ENCODE measurements around the gene ADGRG4. TPM values are rescaled to one million over a fixed set of nuclear protein-coding genes. Genes with fewer than 3 reads are reported as not detected.

The ADGRG4 gene
- total RNA-seq, 4 donors from 2014 or later = under 0.01 TPM; not detected in 3

DNA sequence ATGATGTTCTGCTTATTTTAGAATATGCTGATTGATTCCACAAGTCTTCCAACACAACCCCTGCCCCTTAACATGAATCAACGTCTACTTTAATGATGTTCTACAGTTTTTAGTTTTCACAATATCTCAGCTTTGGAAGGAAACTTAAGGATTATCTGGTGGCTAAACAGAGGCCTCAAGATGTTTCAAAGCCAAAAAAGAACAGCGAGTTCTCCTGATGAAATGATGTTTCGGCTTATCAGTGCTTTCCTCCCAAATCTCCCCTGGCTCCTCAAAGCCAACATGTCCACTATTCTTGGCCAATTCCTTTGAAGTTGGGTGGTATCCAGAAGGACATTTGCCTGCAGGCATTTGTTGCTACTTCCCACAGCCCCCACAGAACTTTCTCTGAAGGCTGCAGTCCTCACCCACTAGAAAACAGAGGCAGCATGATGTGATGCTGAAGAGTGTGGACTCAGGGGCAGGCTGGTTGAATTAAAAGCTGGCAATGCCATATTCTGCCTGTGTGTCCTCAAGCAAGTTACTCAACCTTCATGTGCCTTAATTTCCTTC lies 87.3 kb downstream of the ADGRG4 start:
- no peak for DNase-seq
- H3K9me3 ChIP-seq = no peaks in the 10 kb centered on the region
- no peaks in the 10 kb centered on the region for H3K27me3 ChIP-seq
- H3K4me3 ChIP-seq (replicated peaks in 1 of 3) = no peak overlapping the region
- 78 to 80% methylated on average over 3 of the region's 3 CpGs for WGBS, 2 donors
- H3K4me1 ChIP-seq = no peaks in the 10 kb centered on the region
- intact Hi-C loops (cut with DNase I) = no loop called here
- no peak for TF ChIP-seq POLR2A (IDR thresholded peaks at IDR 0.05)
- TF ChIP-seq, protein P1, sequence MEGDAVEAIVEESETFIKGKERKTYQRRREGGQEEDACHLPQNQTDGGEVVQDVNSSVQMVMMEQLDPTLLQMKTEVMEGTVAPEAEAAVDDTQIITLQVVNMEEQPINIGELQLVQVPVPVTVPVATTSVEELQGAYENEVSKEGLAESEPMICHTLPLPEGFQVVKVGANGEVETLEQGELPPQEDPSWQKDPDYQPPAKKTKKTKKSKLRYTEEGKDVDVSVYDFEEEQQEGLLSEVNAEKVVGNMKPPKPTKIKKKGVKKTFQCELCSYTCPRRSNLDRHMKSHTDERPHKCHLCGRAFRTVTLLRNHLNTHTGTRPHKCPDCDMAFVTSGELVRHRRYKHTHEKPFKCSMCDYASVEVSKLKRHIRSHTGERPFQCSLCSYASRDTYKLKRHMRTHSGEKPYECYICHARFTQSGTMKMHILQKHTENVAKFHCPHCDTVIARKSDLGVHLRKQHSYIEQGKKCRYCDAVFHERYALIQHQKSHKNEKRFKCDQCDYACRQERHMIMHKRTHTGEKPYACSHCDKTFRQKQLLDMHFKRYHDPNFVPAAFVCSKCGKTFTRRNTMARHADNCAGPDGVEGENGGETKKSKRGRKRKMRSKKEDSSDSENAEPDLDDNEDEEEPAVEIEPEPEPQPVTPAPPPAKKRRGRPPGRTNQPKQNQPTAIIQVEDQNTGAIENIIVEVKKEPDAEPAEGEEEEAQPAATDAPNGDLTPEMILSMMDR (IDR thresholded peaks at IDR 0.05) = no peak
- H3K36me3 ChIP-seq = no peaks in the 10 kb centered on the region
- no peak overlapping the region for H3K27ac ChIP-seq

DNA sequence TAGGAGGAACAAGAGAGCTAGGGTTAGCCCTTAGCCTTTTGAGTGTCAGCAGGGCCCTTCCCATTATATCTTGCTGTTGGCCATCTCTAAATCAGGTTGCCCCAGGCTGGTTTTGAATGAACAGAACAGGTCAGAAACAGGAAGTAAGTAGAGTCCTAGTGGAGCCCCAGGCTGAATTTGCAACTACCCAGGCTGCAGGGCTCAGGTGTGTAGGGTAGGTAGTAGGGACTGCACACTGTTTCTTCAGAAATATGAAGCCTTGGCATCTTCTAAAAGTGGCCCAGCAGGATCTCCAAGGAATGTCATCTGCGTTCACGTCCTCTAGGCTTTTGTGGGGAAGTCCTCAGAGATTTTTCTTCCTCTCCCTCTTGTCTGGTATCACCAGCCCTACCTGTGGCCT lies 90.2 kb downstream of the ADGRG4 start:
- Histone ChIP-seq H3K9me3 (no peaks in the 10 kb centered on the region), H3K4me3 (replicated peaks in 1 of 3) (no peak overlapping the region), H3K27me3 (no peaks in the 10 kb centered on the region), H3K27ac (no peak overlapping the region), H3K4me1 (no peaks in the 10 kb centered on the region), H3K36me3 (no peaks in the 10 kb centered on the region)
- DNase-seq = no peak
- intact Hi-C loops (cut with DNase I) = no loop called here
- no peak for TF ChIP-seq POLR2A (IDR thresholded peaks at IDR 0.05)
- TF ChIP-seq, protein P1 (IDR thresholded peaks at IDR 0.05) = no peak
- 90 to 92% methylated on average over 2 of the region's 2 CpGs for WGBS, 2 donors

DNA sequence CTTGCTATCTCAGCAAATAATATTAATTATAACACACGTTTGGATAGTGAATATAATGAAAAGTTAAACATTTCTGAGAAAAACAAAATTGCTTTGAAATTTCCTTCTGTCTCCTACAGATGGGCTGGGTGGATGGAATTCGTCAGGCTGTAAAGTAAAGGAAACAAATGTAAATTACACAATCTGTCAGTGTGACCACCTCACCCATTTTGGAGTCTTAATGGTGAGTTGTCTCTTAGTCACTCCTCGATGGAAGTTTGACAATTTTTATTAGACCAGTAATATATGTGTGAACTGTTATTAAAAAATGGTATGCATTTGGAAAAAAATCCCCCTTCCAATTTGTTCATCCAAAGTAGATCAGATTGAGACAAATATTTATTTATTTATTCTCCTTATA lies 94.5 kb downstream of the ADGRG4 start:
- WGBS, 2 donors = 69 to 78% methylated on average over 3 of the region's 3 CpGs
- Histone ChIP-seq H3K36me3 (no peaks in the 10 kb centered on the region), H3K27me3 (no peaks in the 10 kb centered on the region), H3K27ac (no peak overlapping the region), H3K9me3 (no peaks in the 10 kb centered on the region), H3K4me3 (replicated peaks in 1 of 3) (no peak overlapping the region), H3K4me1 (no peaks in the 10 kb centered on the region)
- no peak for DNase-seq
- TF ChIP-seq, protein P1 (IDR thresholded peaks at IDR 0.05) = no peak
- intact Hi-C loops (cut with DNase I) = no loop called here

DNA sequence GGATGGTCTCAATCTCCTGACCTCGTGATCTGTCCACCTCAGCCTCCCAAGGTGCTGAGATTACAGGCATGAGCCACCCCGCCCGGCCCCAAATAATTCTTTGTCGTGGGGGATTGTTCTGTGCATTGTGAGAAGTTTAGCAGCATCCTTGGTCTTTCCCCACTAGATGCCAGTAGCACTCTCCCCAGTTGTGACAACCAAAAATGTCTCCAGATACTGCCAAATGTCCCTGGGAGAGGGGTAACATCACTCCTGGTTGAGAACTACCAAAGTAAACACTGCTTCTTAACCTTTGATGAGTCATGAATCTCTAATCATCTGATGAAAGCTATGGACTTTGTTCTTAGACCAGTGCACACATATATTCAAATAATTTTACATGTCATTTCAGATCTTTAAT lies 96.2 kb downstream of the ADGRG4 start:
- WGBS, 2 donors = 67 to 85% methylated on average over 4 of the region's 4 CpGs
- no peak overlapping the region for H3K4me3 ChIP-seq (replicated peaks in 1 of 3)
- no peaks in the 10 kb centered on the region for H3K27me3 ChIP-seq
- no peak overlapping the region for H3K27ac ChIP-seq
- no peaks in the 10 kb centered on the region for H3K9me3 ChIP-seq
- H3K36me3 ChIP-seq = no peaks in the 10 kb centered on the region
- intact Hi-C loops (cut with DNase I) = no loop called here
- no peaks in the 10 kb centered on the region for H3K4me1 ChIP-seq
- DNase-seq = peak in 1 of 2 donors; percentile 3
- no peak for TF ChIP-seq POLR2A (IDR thresholded peaks at IDR 0.05)
- TF ChIP-seq, protein P1 (IDR thresholded peaks at IDR 0.05) = peak in 3 of 6 experiments; percentile 18 to 35 (median 30)

DNA sequence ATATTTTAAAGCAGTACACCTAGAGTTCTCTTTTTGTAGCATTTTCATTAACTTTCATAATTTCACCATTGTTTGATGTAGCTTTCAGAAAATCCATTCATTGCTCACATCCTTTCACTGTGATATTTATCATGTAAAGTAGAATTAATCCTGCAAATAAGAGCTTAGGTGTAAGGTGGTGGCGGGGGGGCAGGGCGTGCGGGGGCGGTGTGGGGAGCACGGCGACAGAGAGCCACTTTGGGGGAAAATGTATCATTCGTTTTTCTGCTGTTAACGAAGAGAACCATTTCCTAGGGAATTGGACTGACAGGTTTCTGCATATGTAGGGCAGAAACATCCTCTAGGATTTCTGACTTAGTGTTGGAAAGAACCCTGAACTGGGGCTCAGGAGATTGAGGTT lies 104.4 kb downstream of the ADGRG4 start:
- H3K27me3 ChIP-seq = no peaks in the 10 kb centered on the region

More for the DNA sequence above, 104.4 kb downstream of the ADGRG4 start:
- no peak for DNase-seq
- intact Hi-C loops (cut with DNase I) = no loop called here
- H3K27ac ChIP-seq = no peak overlapping the region
- WGBS, 2 donors = 80% methylated on average over 8 of the region's 8 CpGs
- H3K4me3 ChIP-seq (replicated peaks in 1 of 3) = no peak overlapping the region
- H3K36me3 ChIP-seq = no peaks in the 10 kb centered on the region
- no peaks in the 10 kb centered on the region for H3K4me1 ChIP-seq
- TF ChIP-seq, protein P1 (IDR thresholded peaks at IDR 0.05) = no peak
- no peak for TF ChIP-seq POLR2A (IDR thresholded peaks at IDR 0.05)
- H3K9me3 ChIP-seq = no peaks in the 10 kb centered on the region
